Lower leg skin (tissue), 4 donors: ENCODE data around the gene WFIKKN2. TPM values are rescaled to one million over a fixed set of nuclear protein-coding genes. Genes with fewer than 3 reads are reported as not detected.

ENCODE experiments used
- DNase-seq, 2 donors: peaks; one replicate each; pipeline ENCODE4 v3.0.0-alpha.2; 2019; ENCODE audit warnings: low spot score in 2 of 2
- H3K4me3 ChIP-seq: fragments of 200-600 bp; sonication (generic); 2 replicates; pipeline ENCODE4 v1.5.1; 2017; ENCODE audit warnings: mild to moderate bottlenecking, low read depth; ENCODE audit not compliant: poor library complexity, severe bottlenecking
- POLR2A ChIP-seq, 2 donors: fragments of 450-650 bp; IDR thresholded peaks; one replicate each; pipeline ENCODE4 v1.6.1; 2016 to 2017; ENCODE audit warnings: antibody characterized with exemption in 2 of 2, mild to moderate bottlenecking in 1 of 2, moderate library complexity in 1 of 2
- WGBS, 2 donors: methylation state at CpG; one replicate each; pipeline ENCODE4 v1.1.5; 2018; 5-methylcytosine and 5-hydroxymethylcytosine counted together
- intact Hi-C: fragments of 100-400 bp; cut with DNase I; formaldehyde crosslinking; loops from one replicate; pipeline ENCODE4 v1.15.0; 2023; ENCODE audit warnings: low total_unique reads
- total RNA-seq, 4 donors: library from RNA; depleted of rRNA; stranded (reverse); fragments of >200 nt; gene quantifications; one replicate each; pipeline ENCODE4 v1.1.0, GENCODE V29; 2016
- TF ChIP-seq, protein P1 (sequence below), 3 donors: fragments of 450-650 bp; IDR thresholded peaks; one replicate each; pipeline ENCODE4 v1.5.1; 2016; ENCODE audit warnings: antibody characterized with exemption in 3 of 3, mild to moderate bottlenecking in 3 of 3, moderate library complexity in 2 of 3

The WFIKKN2 gene
- total RNA-seq, 4 donors from 2014 or later, result 0.26 to 0.61 (median 0.59) TPM; not detected in 1

DNA sequence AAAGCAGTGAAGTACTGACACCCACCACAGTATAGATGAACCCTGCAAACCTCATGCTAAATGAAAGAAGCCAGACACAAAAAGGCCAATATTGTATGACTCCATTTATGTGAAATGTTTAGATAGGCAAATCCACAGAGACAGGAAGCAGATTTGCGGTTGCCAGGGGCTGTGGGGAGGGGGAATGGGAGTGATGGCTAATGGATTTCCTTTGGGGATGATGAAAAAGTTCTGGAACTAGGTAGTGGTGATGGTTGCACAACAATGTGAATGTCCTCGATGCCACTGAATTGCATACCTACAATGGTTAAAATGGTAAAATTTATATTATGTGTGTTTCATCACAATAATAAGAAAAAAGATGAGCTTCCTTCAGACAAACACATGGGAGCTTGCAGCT, 28.4 kb upstream of the WFIKKN2 start:
- TF ChIP-seq, protein P1, sequence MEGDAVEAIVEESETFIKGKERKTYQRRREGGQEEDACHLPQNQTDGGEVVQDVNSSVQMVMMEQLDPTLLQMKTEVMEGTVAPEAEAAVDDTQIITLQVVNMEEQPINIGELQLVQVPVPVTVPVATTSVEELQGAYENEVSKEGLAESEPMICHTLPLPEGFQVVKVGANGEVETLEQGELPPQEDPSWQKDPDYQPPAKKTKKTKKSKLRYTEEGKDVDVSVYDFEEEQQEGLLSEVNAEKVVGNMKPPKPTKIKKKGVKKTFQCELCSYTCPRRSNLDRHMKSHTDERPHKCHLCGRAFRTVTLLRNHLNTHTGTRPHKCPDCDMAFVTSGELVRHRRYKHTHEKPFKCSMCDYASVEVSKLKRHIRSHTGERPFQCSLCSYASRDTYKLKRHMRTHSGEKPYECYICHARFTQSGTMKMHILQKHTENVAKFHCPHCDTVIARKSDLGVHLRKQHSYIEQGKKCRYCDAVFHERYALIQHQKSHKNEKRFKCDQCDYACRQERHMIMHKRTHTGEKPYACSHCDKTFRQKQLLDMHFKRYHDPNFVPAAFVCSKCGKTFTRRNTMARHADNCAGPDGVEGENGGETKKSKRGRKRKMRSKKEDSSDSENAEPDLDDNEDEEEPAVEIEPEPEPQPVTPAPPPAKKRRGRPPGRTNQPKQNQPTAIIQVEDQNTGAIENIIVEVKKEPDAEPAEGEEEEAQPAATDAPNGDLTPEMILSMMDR (IDR thresholded peaks at IDR 0.05), result no peak
- TF ChIP-seq POLR2A (IDR thresholded peaks at IDR 0.05), result no peak
- DNase-seq, result no peak
- intact Hi-C loops, result no loop called here
- WGBS, 2 donors, result 77 to 80% methylated on average over 2 of the region's 2 CpGs
- no peak overlapping the region for H3K4me3 ChIP-seq

DNA sequence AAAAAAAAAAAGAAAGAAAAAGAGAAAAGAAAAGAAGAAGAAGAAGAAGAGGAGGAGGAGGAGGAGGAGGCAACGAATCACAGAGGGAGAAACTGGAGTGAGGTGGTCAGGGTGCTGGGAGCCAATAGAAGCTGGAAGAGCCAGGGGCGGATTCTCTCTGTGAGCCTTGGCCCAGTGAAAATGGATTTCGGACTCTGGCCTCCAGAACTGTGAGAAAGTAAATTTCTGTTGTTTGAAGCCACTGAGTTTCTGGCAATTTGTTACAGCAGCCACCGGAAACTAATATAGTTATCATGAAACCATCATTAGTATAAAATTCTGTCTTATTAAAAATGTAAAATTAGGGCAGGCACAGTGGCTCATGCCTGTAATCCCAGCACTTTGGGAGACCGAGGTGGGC, 27.7 kb upstream of the WFIKKN2 start:
- intact Hi-C loops, result no loop called here
- no peak overlapping the region for H3K4me3 ChIP-seq
- TF ChIP-seq POLR2A (IDR thresholded peaks at IDR 0.05), result no peak
- TF ChIP-seq, protein P1 (IDR thresholded peaks at IDR 0.05), result no peak
- no peak for DNase-seq
- 82 to 87% methylated on average over 5 of the region's 5 CpGs for WGBS, 2 donors

- H3K4me3 ChIP-seq, result no peak overlapping the region
- intact Hi-C loops, result no loop called here
- TF ChIP-seq POLR2A (IDR thresholded peaks at IDR 0.05), result no peak
- TF ChIP-seq, protein P1 (IDR thresholded peaks at IDR 0.05), result no peak
- no peak for DNase-seq
- WGBS, 2 donors, result 93 to 95% methylated on average over 7 of the region's 7 CpGs
These were observed 27.0 kb upstream of the WFIKKN2 start for GRCh38 chr17:50808413-50808812.

DNA sequence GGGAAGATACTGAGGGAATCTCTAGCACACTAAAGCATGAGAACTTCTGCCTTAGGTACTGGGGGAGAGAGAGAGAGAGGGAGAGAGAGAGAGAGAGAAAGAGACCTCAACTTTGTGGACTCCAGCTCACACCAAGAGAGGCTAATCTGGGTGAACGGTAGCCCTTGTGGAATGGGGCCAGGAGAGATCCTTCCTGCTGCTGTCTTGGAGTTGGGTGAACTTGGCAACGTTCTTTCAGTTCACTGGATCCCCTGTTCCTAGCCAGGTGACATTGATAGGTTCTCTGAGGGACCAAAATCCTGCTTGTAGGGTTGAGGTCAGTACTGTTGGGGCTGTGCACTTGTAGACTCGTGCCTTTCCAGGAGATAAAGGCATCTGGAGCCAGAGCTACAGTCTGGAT, 26.5 kb upstream of the WFIKKN2 start:
- 64% methylated on average over 3 of the region's 3 CpGs for WGBS, 2 donors
- TF ChIP-seq, protein P1 (IDR thresholded peaks at IDR 0.05), result no peak
- no peak for TF ChIP-seq POLR2A (IDR thresholded peaks at IDR 0.05)
- no peak overlapping the region for H3K4me3 ChIP-seq
- no peak for DNase-seq
- intact Hi-C loops, result no loop called here

DNA sequence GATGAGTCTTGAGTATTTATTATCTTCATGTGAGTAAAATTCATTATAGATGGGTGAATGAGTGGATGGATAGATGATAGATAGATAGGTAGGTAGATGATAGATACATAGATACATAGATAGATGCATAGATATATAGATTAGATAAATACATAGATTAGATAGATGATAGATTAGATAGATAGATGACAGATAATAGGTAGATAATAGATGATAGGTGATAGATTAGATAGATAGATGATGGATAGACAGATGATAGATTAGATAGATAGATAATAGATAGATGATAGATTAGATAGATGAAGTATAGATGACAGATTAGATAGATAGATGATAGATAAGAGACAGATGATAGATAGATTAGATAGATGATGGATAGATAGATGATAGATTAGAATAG, 21.8 kb upstream of the WFIKKN2 start:
- intact Hi-C loops, result no loop called here
- H3K4me3 ChIP-seq, result no peak overlapping the region
- DNase-seq, result no peak
- TF ChIP-seq POLR2A (IDR thresholded peaks at IDR 0.05), result no peak
- TF ChIP-seq, protein P1 (IDR thresholded peaks at IDR 0.05), result no peak

- no peak overlapping the region for H3K4me3 ChIP-seq
- DNase-seq, result no peak
- WGBS, 2 donors, result 51 to 65% methylated on average over 3 of the region's 3 CpGs
- no peak for TF ChIP-seq POLR2A (IDR thresholded peaks at IDR 0.05)
- TF ChIP-seq, protein P1 (IDR thresholded peaks at IDR 0.05), result no peak
- intact Hi-C loops, result no loop called here
These were observed 20.0 kb upstream of the WFIKKN2 start for GRCh38 chr17:50815400-50815799.
